Measurements from ENCODE around the gene GSTA3. TPM values are rescaled to one million over a fixed set of nuclear protein-coding genes. Genes with fewer than 3 reads are reported as not detected.

The GSTA3 gene
- total and polyA plus RNA-seq, 2 of the 4 experiments (the other 2 are of a cell fraction): not detected

DNA sequence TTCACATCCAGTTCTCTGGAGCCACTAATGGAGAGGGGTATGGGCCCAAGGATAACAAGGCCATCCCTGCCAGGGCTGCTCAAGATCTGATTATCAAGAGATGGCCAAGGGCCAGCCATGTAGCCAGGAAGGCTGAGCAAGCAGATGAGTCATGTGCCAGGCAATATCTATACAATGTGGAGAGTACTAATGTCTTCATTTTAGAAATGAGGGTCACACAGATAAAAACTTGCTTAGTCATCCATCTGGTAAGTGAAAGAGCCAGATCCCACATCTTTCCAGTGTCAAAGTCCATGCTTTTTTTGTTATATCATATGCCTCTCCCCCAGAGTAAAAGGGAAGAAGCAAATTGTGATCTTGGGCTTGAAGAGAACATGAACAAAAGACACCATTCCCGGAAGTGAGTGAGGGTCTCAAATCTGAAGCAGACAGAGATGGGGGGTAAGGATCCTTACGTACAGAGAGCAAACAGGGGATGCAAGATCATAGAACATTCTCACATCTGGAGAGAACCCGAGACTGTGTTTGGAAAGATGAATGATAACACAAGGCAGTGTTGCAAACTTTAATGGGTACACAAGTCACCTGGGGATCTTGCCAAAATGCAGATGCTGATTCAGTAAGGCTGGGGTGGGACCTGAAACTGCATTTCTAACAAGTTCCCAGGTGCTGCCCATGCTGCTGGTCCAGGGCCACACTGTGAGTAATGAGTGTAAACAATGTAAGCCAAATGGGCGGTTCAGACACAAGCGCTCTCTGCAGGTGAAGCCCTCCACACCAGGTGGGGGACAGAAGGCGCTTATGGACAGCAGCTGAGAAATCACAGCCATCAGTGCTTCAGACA is 20.0 kb upstream of the GSTA3 start (continued):
- no peak for TF ChIP-seq CHD1 (IDR thresholded peaks at IDR 0.05; ENCODE audit: low read depth, low read length)
- peak; percentile 51; the same call in 1 of the 2 replicates for TF ChIP-seq CEBPB (IDR thresholded peaks at IDR 0.05; ENCODE audit: low read depth, low read length)

DNA sequence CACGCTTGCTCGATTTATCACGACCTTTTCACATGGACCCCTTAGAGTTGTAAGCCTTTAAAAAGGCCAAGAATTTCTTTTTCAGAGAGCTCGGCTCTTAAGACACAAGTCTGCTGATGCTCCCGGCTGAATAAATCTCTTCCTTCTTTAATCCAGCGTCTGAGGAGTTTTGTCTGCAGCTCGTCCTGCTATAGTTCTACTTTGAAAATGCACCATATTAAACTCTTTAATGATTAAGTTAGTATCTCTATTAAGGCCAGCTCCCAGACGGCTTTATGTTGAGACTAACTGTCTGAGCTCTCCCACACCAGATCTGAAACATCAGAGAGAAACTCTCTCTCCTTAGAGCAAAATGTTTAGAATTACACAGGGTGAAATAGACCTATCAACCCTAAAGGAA is 18.0 kb upstream of the GSTA3 start:
- H3K27ac ChIP-seq (ENCODE audit: insufficient read depth, low read length): no peak overlapping the region
- no peaks in the 10 kb centered on the region for H3K79me1 ChIP-seq (ENCODE audit: low read depth in 1 of 2, low read length in 2 of 2)
- dilution Hi-C loops (cut with HindIII; ENCODE audit: low sequenced_read_pairs, unreplicated experiment) (no loop called here), in situ Hi-C loops (cut with MboI; ENCODE audit: low sequenced_read_pairs) (no loop called here), intact Hi-C loops (cut with micrococcal nuclease) (loop anchor here (10.0 kb wide), 1 partner anchor 47 kb away; no protein-coding TSS in a partner anchor)
- H2AFZ ChIP-seq (replicated peaks; ENCODE audit: low read length, poor library complexity): no peak overlapping the region
- DNase-seq (no peak), ATAC-seq (ENCODE audit: low read depth) (peak; percentile 45)
- H3K36me3 ChIP-seq (ENCODE audit: control insufficient read depth, insufficient read depth, low read length): no peaks in the 10 kb centered on the region
- H3K27me3 ChIP-seq (ENCODE audit: control insufficient read depth, insufficient read depth, low read length): no peaks in the 10 kb centered on the region
- H3K23ac ChIP-seq (ENCODE audit: low read depth, low read length): no peak overlapping the region
- WGBS, 2 experiments (ENCODE audit: extremely low coverage in 2 of 2, insufficient read length in 1 of 2): 73% methylated on average over 3 of the region's 8 CpGs; no CpG with 5 or more reads in 1 of the 2 experiments
- H3K4me2 ChIP-seq (ENCODE audit: low read depth, low read length): peak overlapping the region; percentile 33; the same call in 1 of the 2 replicates
- H4K20me1 ChIP-seq (ENCODE audit: insufficient read depth, low read length): no peaks in the 10 kb centered on the region
- no peaks in the 10 kb centered on the region for H3K9me3 ChIP-seq (ENCODE audit: control insufficient read depth, insufficient read depth, low read length)
- CTCF ChIA-PET: no interaction called here
- H3K18ac ChIP-seq (ENCODE audit: low read depth, low read length): no peak overlapping the region; the same call in 1 of the 2 replicates
- peaks cover 5% of the 10 kb centered on the region for H3K9me1 ChIP-seq (ENCODE audit: insufficient read depth, low read length)
- H4K5ac ChIP-seq (ENCODE audit: low read depth, low read length): no peak overlapping the region
- no peak overlapping the region for H2BK5ac ChIP-seq (ENCODE audit: low read depth, low read length, poor library complexity, severe bottlenecking)
- no peak overlapping the region for H2AK9ac ChIP-seq (replicated peaks; ENCODE audit: low read depth, low read length, poor library complexity)
- no peak overlapping the region for H2BK15ac ChIP-seq (ENCODE audit: low read depth, low read length)
- H4K8ac ChIP-seq (ENCODE audit: low read depth in 2 of 2, low read length in 2 of 2): no peak overlapping the region
- POLR2A ChIA-PET (ENCODE audit: unreplicated experiment): no interaction called here
- H2AK5ac ChIP-seq (ENCODE audit: low read depth, low read length): no peak overlapping the region
- peaks cover 8% of the 10 kb centered on the region for H3K4me1 ChIP-seq (ENCODE audit: control insufficient read depth, insufficient read depth, low read length)
- H3K9ac ChIP-seq (ENCODE audit: low read depth, low read length): no peak overlapping the region
- H2BK20ac ChIP-seq (ENCODE audit: low read depth, low read length): no peak overlapping the region; the same call in 1 of the 2 replicates
- H4K91ac ChIP-seq (ENCODE audit: insufficient read depth, low read depth, low read length): no peak overlapping the region
- H2BK120ac ChIP-seq (ENCODE audit: low read depth, low read length): 0 out of 2 replicates have a peak overlapping the region, but pooled peaks have one; percentile 28
- 0 out of 2 replicates have a peak overlapping the region, but pooled peaks have one; percentile 48 for H3K4ac ChIP-seq (ENCODE audit: low read depth, low read length)
- BruUV-seq (replicated peaks): no TSS peak
- H3K14ac ChIP-seq (replicated peaks; ENCODE audit: low read depth, low read length): peak overlapping the region; percentile 87
- H3K56ac ChIP-seq (ENCODE audit: extremely low read depth, insufficient read depth, low read length): no peak overlapping the region
- H3K4me3 ChIP-seq (ENCODE audit: insufficient read depth, low read depth, low read length): no peak overlapping the region
- TF ChIP-seq USF2 (IDR thresholded peaks at IDR 0.05; ENCODE audit: low read depth, low read length): no peak
- no peak for TF ChIP-seq MAZ (IDR thresholded peaks at IDR 0.05; ENCODE audit: borderline replicate concordance, low read depth, low read length)
- no peak for TF ChIP-seq RFX5 (IDR thresholded peaks at IDR 0.05; ENCODE audit: low read depth, low read length)
- TF ChIP-seq RAD21 (IDR thresholded peaks at IDR 0.05; ENCODE audit: low read length): no peak
- TF ChIP-seq RCOR1 (IDR thresholded peaks at IDR 0.05; ENCODE audit: insufficient replicate concordance, low read length): no peak
- no peak for TF ChIP-seq FOS (IDR thresholded peaks at IDR 0.05; ENCODE audit: low read depth, low read length)
- TF ChIP-seq POLR2A (IDR thresholded peaks at IDR 0.05; ENCODE audit: low read depth, low read length): no peak
- no peak for TF ChIP-seq MAFK (IDR thresholded peaks at IDR 0.05; ENCODE audit: low read depth, low read length)
- no peak for TF ChIP-seq CHD1 (IDR thresholded peaks at IDR 0.05; ENCODE audit: low read depth, low read length)
- no peak for TF ChIP-seq MXI1 (IDR thresholded peaks at IDR 0.05; ENCODE audit: borderline replicate concordance, low read depth, low read length)
- TF ChIP-seq CEBPB (IDR thresholded peaks at IDR 0.05; ENCODE audit: low read depth, low read length): no peak
- TF ChIP-seq, protein P1, sequence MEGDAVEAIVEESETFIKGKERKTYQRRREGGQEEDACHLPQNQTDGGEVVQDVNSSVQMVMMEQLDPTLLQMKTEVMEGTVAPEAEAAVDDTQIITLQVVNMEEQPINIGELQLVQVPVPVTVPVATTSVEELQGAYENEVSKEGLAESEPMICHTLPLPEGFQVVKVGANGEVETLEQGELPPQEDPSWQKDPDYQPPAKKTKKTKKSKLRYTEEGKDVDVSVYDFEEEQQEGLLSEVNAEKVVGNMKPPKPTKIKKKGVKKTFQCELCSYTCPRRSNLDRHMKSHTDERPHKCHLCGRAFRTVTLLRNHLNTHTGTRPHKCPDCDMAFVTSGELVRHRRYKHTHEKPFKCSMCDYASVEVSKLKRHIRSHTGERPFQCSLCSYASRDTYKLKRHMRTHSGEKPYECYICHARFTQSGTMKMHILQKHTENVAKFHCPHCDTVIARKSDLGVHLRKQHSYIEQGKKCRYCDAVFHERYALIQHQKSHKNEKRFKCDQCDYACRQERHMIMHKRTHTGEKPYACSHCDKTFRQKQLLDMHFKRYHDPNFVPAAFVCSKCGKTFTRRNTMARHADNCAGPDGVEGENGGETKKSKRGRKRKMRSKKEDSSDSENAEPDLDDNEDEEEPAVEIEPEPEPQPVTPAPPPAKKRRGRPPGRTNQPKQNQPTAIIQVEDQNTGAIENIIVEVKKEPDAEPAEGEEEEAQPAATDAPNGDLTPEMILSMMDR (conservative IDR thresholded peaks at IDR 0.05; ENCODE audit: low read depth, low read length): no peak
- TF ChIP-seq NFE2L2 (IDR thresholded peaks at IDR 0.05; ENCODE audit: low read depth, low read length): no peak

Data from IMR-90 (cell line).